ENCODE data around the gene ZNF740.
"Not testable (repeated sequence)": the region's sequence is repeated elsewhere in the genome, so short reads cannot be mapped to it uniquely, and the experiment has no call there.

Gene ZNF740, protein sequence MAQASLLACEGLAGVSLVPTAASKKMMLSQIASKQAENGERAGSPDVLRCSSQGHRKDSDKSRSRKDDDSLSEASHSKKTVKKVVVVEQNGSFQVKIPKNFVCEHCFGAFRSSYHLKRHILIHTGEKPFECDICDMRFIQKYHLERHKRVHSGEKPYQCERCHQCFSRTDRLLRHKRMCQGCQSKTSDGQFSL

DNA sequence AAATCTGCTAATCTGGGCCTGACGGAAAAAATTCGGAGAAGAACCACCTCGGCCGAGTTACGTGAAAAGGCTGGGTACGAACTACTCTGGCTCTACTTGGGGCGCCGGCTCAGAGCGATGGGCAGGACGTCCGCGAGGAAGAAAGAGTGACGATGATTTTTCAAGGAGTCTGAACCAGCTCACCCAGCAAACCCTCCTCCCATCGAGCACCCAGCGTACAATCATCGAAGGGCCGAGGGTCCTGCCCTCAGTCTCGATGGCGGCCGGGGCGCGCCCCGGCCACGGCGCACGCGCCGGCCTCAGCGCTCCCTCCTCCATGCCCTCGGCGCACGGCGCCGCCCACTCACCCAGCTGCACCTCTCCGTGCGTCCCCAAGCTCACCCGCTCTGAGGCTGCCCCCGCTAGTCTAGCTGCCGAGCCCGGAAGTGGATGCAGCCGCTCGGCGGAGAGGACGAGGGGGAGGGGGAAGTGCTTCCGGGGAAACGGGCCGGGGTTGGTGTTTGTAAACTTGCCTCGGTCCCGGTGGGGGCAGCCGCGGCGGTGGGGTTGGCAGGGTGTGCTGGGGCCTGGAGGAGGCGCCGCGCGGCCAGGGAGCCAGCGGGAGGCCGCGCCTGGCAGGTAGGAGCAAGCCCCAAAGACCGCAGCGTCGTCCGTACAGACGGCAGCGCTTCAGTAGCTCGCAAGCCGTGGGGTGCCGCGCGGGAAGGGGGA lies at the start of gene ZNF740, which contains the start of gene CSAD:
ZNF740 (plus strand) TSS at position 503 of the 711 bp plus-strand sequence. CDS start 1,262 bp downstream, outside the sequence.
CSAD (minus strand) TSS at position 706 of the 711 bp plus-strand sequence. CDS start 7,455 bp downstream, outside the sequence.
- peak; percentile 97 for DNase-seq (ENCODE audit: low spot score)

DNA sequence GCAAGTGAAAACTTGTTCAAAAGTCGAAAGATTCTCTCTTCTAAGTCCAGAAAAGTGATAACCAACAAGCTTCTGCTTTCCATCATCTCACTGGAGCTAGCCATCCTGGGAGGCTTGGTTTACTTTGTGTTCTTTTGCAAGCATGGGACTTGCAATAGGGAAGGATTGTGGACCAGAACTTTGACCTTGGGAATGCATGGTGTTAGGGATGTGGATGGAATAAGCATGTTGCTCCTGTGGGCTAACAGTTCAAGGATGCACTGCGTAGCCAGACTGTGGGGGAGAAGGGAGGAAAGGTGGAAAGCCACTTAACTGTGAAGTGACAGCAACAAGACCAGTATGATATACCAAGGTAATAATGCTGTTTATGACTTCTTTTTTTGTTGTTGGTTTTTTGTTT lies 48.7 kb upstream of the ZNF740 start:
- DNase-seq (ENCODE audit: low spot score): no peak

DNA sequence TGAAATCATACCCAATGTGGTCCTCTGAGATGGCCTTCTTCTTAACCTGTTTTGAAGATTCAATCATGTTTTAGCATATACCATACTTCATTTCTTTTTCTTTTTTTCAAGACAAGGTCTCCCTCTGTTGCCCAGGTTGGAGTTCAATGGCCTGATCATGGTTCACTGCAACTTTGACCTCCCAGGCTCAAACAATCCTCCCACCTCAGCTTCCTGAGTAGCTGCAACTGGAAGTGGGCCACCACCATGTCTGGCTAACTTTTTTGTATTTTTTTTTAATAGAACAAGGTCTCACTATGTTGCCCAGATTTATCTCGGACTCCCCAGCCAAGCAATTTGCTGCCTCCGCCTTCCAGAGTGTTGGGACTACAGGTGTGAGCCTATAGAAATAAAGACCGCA lies 46.8 kb upstream of the ZNF740 start:
- DNase-seq (ENCODE audit: low spot score): no peak

DNA sequence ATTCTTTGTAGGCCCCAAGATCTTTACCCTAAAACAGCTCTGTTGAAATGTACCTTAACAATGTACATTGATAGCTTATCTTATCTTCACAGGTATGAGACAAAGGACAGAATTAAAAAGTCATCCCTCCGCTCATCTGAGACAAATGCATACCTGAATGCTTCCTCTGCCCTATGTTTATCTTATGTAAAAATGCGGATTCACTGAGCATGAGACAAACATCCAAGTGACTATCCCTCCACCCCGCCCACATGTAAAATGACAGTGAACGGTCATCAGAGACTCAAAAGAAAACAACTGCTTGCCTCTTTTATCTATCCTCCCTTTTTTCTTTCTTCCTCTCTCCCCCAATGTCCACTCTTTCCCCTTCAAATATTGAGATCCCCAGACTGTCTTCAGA lies 37.2 kb upstream of the ZNF740 start:
- DNase-seq (ENCODE audit: low spot score): no peak

DNA sequence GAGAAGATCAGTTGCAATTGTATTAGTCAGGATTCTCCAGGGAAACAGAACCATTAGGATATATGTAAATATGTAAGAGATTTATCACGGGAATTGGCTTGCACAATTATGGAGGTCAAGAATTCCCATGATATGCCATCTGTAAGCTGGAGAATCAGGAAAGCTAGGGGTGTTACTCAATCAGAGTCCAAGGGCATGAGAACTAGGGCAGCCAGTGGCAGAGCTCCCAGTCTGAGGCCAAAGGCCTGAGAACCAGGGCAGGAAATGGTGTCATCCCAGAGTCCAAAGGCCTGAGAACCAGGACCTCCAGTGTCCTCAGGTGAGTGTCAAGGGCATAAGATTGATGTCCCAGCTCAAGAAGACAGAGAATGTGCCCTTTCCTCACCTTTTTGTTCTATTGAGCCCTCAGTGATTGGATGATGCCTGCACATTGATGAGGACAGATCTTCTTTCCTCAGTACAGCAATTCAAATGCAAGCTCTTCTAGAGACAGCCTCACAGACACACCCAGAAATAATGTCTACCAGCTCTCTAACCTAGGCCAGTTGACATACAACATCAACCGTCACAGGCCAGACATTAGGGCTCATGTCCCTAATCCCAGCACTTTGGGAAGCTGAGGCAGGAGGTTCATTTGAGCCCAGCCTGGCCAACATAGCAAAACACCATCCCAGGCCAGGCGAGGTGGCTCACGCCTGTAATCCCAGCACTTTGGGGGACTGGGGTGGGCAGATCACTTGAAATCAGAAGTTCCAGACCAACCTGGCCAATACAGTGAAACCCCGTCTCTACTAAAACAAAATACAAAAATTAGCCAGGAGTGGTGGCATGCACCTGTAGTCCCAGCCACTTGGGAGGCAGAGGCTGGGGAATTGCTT lies 34.9 kb upstream of the ZNF740 start:
- DNase-seq (ENCODE audit: low spot score): no peak

DNA sequence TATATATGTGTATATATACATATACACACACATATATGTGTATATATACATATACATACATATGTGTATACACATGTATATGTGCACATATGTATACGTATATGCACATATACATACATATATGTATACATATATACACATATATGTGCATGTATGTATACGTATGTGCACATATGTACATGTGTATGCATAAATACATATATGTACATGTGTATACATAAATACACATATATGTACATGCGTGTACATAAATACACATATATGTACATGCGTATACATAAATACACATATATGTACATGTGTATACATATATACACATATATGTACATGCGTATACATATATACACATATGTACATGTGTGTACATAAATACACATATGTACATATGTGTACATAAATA lies 33.3 kb upstream of the ZNF740 start:
- no peak for DNase-seq (ENCODE audit: low spot score)

DNA sequence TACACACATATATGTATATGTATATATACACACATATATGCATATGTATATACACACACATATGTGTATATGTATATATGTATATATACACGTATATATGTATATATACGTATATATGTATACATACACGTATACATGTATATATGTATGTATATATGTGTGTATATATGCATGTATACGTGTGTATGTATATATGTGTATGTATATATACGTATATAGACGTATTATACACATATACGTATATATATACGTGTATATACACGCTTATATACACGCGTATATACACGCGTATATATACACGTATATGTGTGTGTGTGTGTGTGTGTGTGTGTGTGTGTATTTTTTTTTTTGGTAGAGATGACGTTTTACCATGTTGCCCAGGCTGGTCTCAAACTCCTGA lies 32.9 kb upstream of the ZNF740 start:
- no peak for DNase-seq (ENCODE audit: low spot score)

DNA sequence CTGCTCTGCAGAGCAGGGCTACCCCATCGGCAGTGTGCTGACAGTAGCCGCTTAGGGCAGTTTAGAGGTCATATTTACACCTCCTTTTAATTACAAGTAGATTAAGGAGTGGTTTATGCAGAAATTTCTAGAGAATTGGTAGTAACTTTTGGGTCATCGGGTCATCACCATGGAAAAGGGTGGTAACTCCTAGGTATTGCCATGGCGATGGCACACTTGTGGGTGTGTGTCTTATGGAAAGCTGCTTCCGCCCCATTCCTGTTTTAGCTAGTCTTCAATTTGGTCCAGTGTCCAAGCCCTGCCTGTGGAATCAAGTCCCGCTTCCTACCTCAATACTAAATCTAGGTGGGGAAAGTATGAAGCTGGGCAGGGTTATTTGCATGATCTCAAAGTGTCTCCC lies 29.5 kb upstream of the ZNF740 start:
- no peak for DNase-seq (ENCODE audit: low spot score)

DNA sequence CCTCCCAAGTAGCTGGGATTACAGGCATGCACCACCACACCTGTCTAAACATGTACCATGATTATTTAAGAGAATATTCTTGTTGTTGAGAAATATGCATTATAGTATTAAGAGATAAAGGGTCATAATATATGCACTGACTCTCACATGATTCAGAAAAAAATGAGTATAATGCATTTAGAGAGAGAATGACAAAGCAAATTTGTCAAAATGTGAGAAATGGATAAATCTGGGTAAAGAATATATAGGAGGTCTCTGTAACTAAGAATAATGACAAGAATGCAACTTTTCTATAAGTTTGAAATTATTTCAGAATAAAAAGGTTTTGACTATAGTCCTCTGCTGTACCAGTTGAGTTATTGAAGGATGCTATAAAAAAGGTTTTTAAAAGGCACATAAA lies 28.1 kb upstream of the ZNF740 start:
- no peak for DNase-seq (ENCODE audit: low spot score)

DNA sequence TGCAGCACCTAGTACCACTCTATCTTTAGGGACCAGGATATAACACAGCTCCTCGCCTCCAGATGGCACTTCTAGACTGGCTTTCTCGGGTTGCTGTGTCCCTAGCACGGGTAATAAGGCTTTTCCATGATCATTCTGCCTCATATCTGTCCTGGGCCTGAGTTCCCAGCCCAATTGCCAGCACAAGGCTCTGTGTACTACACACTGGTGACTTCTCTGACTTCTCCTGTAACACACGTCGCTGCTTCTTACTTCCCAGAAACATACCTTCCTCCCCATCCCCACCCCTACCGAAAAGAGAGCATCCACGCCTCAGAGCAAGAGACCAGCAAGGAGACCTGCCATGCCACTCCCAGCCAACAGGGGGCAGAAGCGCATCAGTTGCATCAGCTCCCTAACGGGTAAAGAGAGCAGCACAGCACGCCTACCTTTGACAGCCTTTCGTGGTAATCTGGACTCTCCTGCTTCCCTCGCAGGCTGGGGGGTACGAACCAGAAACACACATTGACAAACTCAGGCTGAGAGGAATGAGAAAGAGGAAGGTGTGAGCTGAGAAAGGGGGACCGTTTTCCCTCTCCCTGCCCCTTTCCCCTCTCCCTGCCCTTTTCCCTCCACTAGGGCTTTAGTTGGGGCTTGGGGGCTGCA lies 21.2 kb upstream of the ZNF740 start:
- DNase-seq (ENCODE audit: low spot score): peak; percentile 88

DNA sequence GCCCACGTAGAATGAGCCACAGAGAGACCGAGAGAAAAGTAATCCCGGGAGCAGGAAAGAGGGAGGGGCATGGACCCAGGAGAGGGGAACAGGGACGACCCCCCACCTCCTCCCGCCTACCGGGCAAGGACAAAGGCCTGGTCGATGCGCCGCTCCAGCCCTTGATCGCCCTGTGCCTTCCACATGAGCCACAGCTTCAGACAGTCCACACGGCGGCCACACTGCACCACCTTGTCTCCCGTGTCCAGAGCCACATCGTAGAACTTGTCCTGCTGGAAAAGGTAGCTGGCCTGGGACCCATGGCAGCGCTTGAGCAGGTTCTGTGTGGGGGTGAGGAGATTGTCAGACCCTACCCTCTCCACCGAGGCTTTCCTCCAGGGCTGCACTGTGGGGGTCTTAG lies 20.5 kb upstream of the ZNF740 start:
- no peak for DNase-seq (ENCODE audit: low spot score)

DNA sequence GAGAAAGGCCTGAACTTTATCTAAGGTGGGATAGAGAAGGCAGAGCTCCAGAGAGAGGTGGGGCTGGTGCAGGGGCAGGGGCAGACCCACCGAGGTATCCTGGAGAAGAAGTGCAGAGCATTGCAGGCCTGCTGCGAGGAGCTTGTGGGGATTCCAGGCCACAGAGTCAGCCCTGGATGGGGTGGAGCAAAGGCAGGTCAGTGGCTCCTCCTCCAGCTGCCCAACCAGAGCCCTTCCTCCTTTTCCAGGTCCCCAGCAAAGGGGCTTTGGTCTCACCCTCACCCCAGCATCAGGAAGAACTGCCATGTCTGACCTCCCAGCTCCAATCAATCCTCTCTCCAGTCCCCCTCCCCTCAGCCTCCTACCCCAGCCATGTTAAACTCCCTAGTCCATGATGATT lies 19.8 kb upstream of the ZNF740 start:
- no peak for DNase-seq (ENCODE audit: low spot score)

DNA sequence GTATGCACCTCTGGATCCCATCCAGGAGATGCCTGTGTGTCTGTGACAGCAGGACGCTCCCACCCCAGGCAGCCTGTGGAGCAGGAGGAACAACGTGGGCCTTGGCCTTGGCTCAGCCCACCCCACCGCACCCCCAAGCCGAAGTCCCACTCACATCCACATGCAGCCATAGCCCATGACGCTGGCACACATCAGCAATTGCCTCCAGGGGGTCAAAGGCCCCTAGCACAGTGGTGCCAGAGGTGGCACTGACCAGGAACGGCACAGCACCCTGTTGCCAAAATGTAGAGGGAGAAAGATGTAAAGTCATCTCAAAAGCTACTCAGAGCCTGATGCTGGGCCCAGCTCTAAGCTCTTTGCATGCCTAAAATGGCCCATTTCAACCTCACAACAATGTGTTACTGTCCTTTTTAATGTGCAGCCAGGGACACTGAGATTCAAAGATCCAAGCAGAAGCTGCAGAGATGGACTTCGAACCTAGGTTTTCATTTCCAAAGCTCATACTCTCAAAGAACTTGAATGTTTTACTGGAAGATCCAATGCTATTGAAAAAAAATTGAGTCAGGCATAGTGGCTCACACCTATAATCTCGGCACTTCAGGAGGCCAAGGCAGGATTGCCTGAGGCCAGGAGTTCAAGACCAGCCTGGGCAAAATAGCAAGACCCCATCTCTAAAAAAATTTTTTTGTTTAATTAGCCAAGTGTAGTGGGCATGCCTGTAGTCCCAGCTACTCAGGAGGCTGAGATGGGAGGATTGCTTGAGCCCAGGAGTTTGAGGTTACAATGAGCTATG lies 19.2 kb upstream of the ZNF740 start:
- DNase-seq (ENCODE audit: low spot score): no peak

DNA sequence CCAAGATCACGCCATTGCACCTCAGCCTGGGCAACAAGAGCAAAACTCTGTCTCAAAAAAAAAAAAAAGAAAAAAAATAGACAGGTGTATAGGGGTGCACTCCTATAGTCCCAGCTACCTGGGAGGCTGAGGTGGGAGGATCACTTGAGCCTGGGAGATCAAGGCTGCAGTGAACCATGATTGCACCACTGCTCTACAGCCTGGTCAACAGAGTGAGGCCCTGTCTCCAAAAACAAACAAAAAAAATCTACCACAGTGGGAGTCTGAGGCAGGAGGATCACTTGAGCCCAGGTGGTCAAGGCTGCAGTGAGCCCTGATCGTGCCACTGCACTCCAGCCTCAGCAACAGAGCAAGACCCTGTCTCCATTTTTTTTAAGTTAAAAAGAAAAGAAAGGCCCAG lies 17.5 kb upstream of the ZNF740 start:
- DNase-seq (ENCODE audit: low spot score): not testable (repeated sequence)

DNA sequence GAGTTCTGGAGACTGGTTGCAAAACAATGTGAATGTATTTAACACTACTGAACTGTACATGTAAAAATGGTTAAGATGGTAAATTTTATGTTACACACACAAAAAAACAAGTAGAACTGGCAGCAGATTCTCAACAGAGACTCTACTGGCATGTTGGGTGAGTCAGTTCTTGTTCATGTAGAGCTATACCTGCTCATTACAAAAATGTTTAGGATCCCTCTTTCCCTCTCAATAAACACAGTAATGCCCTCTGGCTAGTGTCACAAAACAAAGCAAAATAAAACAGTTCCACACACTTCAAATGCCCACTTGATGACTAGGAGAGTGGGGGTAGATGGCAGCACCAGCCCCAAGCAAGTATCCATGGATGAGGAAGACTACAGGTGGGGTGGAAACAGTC lies 13.7 kb upstream of the ZNF740 start:
- DNase-seq (ENCODE audit: low spot score): no peak

DNA sequence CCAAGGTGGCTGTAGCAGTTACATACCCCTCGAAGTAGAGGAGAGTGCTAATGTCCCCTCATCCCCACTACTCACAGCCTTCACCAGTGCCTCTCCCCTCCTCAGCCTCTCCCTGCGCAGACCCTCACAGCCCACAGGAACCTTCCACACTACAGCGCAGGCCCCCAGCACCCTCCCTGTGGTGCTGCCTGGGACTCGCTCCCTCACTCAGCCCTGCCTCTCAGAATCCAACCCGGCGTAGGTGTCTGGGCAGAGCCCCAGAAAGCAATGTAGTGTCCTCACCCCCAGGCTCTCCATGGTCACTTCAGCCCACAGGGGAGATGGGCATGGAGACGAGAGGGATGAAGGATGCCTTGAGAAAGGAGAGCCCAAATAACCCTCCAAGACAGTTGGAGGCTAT lies 10.9 kb upstream of the ZNF740 start:
- DNase-seq (ENCODE audit: low spot score): no peak

DNA sequence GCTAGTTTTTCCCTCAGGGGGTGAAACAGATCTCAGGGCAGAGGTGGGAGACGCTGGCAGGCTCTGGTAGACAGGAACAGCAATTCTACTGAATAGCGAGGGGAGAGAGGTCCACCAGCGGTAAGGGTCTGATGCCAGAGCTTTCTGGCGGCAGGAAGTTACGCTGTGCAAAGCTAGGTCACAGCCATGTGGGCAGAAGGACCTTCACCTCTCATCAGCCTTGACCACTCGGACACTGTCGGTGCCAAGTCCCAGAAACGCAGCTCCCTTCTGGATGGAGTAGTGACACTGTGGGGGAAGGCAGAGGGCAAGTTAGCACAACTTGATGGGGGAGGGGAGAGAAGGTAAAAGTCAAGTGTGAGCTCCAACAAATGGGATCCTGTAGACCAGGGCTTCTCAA lies 10.3 kb upstream of the ZNF740 start:
- DNase-seq (ENCODE audit: low spot score): no peak

DNA sequence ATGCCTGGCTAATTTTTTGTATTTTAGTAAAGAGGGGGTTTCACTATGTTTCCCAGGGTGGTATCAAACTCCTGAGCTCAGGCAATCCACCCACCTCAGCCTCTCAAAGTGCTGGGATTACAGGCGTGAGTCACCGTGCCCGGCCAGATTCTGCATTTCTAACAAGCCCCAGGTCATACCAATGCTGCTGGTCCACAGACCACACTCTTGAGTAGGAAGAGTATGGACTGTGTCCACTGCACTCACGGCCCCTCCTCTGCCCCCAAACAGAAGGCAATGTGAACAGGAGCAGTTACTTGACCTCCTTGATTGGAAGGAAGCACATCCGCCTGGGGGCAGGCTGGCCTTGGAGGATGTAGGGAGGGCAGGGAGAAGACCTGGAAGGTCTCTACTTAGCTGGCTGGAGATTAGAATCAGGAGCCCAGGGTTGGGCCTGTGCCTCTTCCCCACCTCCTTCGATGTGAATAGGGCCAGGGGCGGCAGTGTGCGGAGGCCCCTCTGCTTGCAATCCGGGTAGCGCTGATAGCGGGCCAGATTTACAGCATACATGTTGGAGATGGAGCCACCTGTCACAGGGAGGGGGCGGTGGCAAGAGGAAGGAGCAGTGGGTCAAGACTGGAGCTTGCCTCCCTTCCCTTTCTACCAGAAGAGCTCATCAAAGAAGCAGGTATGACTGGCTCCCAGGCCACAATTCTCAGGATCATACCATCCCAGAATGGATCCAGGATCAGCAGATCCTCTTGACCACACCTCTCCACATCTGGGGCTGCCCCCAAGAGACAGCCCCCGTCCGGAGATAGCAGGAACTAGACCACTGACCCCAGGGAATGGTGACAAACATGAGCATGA lies 9.4 kb upstream of the ZNF740 start:
- DNase-seq (ENCODE audit: low spot score): no peak

DNA sequence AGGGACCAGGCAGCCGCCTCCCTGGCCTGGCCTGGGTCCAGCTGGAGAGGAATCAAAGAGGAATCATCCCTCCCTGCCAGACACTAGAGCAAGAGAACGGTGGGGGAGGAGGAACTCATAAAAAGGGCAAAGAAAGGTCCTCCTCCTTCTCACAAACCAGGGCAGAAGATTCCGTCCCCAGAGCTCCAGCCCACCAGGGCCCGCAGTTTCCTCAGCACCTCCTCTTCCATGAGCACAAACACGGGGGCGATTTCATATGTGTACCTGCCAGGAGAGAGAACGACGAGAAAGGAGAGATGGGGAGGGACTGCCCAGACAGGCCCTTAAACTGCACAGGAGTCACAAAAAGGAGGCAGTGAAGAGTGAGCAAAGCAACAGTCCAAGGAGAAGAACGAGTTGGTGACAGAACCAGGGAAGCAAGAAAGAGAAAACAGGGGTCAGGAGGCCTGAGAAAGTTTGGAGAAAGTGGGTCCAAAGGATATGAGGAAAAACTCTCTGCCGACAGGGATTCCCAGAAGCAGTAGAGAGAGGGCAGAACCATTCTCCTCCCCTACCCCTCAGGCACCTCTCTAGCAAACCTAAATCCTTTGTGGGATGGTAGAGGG lies 8.7 kb upstream of the ZNF740 start:
- no peak for DNase-seq (ENCODE audit: low spot score)

DNA sequence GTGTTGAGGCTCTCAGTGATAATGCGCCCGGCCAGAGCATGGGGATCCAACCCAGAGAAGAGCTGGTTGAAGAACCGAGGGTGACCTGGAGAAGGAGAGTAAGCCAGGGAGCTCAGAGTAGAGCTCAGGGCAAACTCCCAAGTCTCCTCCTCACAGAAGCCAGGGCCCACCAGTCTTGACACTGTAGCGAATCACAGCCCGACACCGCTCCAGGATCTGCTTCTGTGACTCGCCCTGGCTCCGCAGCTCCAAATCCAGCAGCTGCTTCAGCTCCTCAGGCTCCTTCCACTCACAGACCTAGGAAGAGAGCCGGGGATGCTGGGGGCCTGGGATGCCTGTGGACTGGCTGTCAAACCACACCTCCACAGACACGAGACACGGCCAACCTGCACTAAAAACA lies 8.2 kb upstream of the ZNF740 start:
- no peak for DNase-seq (ENCODE audit: low spot score)

All from HuH-7.5 (cell line).